Ectodermal cell (in vitro differentiated cells): ENCODE data around the gene AMH.

Source experiments
- H3K27ac ChIP-seq: 2 replicates; pipeline ENCODE4 v1.7.0; 2013; ENCODE audit warnings: mild to moderate bottlenecking, low read depth, low read length; ENCODE audit not compliant: insufficient read depth, poor library complexity, severe bottlenecking
- H3K27me3 ChIP-seq: 2 replicates; pipeline ENCODE4 v1.7.0; 2013; ENCODE audit warnings: mild to moderate bottlenecking, low read length; ENCODE audit not compliant: insufficient read depth, control insufficient read depth, poor library complexity, severe bottlenecking
- H3K36me3 ChIP-seq: one replicate; pipeline ENCODE4 v1.7.0; 2013; ENCODE audit warnings: low read length; ENCODE audit not compliant: control insufficient read depth, insufficient read depth
- H3K4me1 ChIP-seq: one replicate; pipeline ENCODE4 v1.7.0; 2013; ENCODE audit warnings: low read length; ENCODE audit not compliant: control insufficient read depth, insufficient read depth
- H3K4me3 ChIP-seq: 2 replicates; pipeline ENCODE4 v1.7.0; 2013; ENCODE audit warnings: low read depth, low read length, control low read depth; ENCODE audit not compliant: insufficient read depth
- H3K9me3 ChIP-seq: 2 replicates; pipeline ENCODE4 v1.7.0; 2013; ENCODE audit warnings: mild to moderate bottlenecking, low read length, moderate library complexity; ENCODE audit not compliant: control insufficient read depth
- WGBS, 2 experiments: methylation state at CpG; one replicate each; pipeline ENCODE4 v1.1.7; 2013; ENCODE audit warnings: missing lambda C conversion rate in 2 of 2; 5-methylcytosine and 5-hydroxymethylcytosine counted together

Gene AMH

GRCh38 chr19:2249880-2250765 is 1.0 kb downstream of the AMH start:
- WGBS, 2 experiments = 76% methylated on average over 43 of the region's 43 CpGs

GRCh38 chr19:2250766-2251105 is 1.6 kb downstream of the AMH start:
- Histone ChIP-seq H3K36me3 (peaks cover 16% of the 10 kb centered on the region), H3K27me3 (peaks cover 50% of the 10 kb centered on the region)
- 76 to 77% methylated on average over 40 of the region's 40 CpGs for WGBS, 2 experiments

More at GRCh38 chr19:2249880-2250765, 1.0 kb downstream of the AMH start:
- H3K4me3 ChIP-seq = no peak overlapping the region
- peaks cover 22% of the 10 kb centered on the region for H3K36me3 ChIP-seq
- peaks cover 7% of the 10 kb centered on the region for H3K4me1 ChIP-seq
- no peaks in the 10 kb centered on the region for H3K9me3 ChIP-seq
- H3K27me3 ChIP-seq = peaks cover 50% of the 10 kb centered on the region
- H3K27ac ChIP-seq = no peak overlapping the region

GRCh38 chr19:2251106-2252054 is 2.3 kb downstream of the AMH start:
- peaks cover 50% of the 10 kb centered on the region for H3K27me3 ChIP-seq
- H3K36me3 ChIP-seq = peaks cover 10% of the 10 kb centered on the region
- H3K27ac ChIP-seq = no peak overlapping the region
- H3K4me1 ChIP-seq = peaks cover 7% of the 10 kb centered on the region
- H3K4me3 ChIP-seq = no peak overlapping the region
- WGBS, 2 experiments = 79 to 81% methylated on average over 125 of the region's 125 CpGs
- H3K9me3 ChIP-seq = no peaks in the 10 kb centered on the region

More at GRCh38 chr19:2250766-2251105, 1.6 kb downstream of the AMH start:
- Histone ChIP-seq H3K27ac (no peak overlapping the region), H3K4me1 (peaks cover 7% of the 10 kb centered on the region), H3K4me3 (no peak overlapping the region), H3K9me3 (no peaks in the 10 kb centered on the region)

GRCh38 chr19:2252055-2252796 is 3.1 kb downstream of the AMH start:
- no peak overlapping the region for H3K27ac ChIP-seq
- WGBS, 2 experiments = 75 to 76% methylated on average over 74 of the region's 74 CpGs

GRCh38 chr19:2252797-2253105 is 3.6 kb downstream of the AMH start:
- Histone ChIP-seq H3K36me3 (no peaks in the 10 kb centered on the region), H3K9me3 (no peaks in the 10 kb centered on the region), H3K4me3 (peak overlapping the region; percentile 39), H3K4me1 (peaks cover 7% of the 10 kb centered on the region), H3K27ac (no peak overlapping the region), H3K27me3 (peaks cover 50% of the 10 kb centered on the region)
- WGBS, 2 experiments = 44 to 50% methylated on average over 18 of the region's 18 CpGs

More at GRCh38 chr19:2252055-2252796, 3.1 kb downstream of the AMH start:
- no peak overlapping the region for H3K4me3 ChIP-seq
- peaks cover 7% of the 10 kb centered on the region for H3K4me1 ChIP-seq
- H3K9me3 ChIP-seq = no peaks in the 10 kb centered on the region
- H3K36me3 ChIP-seq = peaks cover 1% of the 10 kb centered on the region
- H3K27me3 ChIP-seq = peaks cover 50% of the 10 kb centered on the region

- Histone ChIP-seq H3K36me3 (no peaks in the 10 kb centered on the region), H3K4me3 (peak overlapping the region; percentile 39), H3K9me3 (no peaks in the 10 kb centered on the region), H3K4me1 (peaks cover 7% of the 10 kb centered on the region), H3K27ac (no peak overlapping the region), H3K27me3 (peaks cover 50% of the 10 kb centered on the region)
- 7% methylated on average over 77 of the region's 77 CpGs for WGBS, 2 experiments
Observed at GRCh38 chr19:2253106-2254063, 4.3 kb downstream of the AMH start.

- H3K27me3 ChIP-seq = peaks cover 50% of the 10 kb centered on the region
- H3K36me3 ChIP-seq = no peaks in the 10 kb centered on the region
- H3K4me1 ChIP-seq = peaks cover 7% of the 10 kb centered on the region
- H3K9me3 ChIP-seq = no peaks in the 10 kb centered on the region
- no peak overlapping the region for H3K27ac ChIP-seq
- WGBS, 2 experiments = 57 to 60% methylated on average over 19 to 20 of the region's 20 CpGs
- H3K4me3 ChIP-seq = peak overlapping the region; percentile 39
Observed at GRCh38 chr19:2254064-2254872, 5.1 kb downstream of the AMH start.

- H3K27me3 ChIP-seq = peaks cover 43% of the 10 kb centered on the region
- no peaks in the 10 kb centered on the region for H3K9me3 ChIP-seq
- 93 to 95% methylated on average over 16 of the region's 16 CpGs for WGBS, 2 experiments
- no peak overlapping the region for H3K4me3 ChIP-seq
- H3K27ac ChIP-seq = no peak overlapping the region
- H3K36me3 ChIP-seq = no peaks in the 10 kb centered on the region
- H3K4me1 ChIP-seq = peaks cover 7% of the 10 kb centered on the region
Observed at GRCh38 chr19:2255112-2255845, 6.2 kb downstream of the AMH start.
